NOMO-1 treated with DMSO at 0.1 percent for 48 hours (cell line): ENCODE results near the gene LDB3.

Experiments
- DNase-seq: peaks from one replicate; lab custom pipeline; 2025; ENCODE audit not compliant: unreplicated experiment; lab: John Stamatoyannopoulos, UW

LDB3 gene

DNA sequence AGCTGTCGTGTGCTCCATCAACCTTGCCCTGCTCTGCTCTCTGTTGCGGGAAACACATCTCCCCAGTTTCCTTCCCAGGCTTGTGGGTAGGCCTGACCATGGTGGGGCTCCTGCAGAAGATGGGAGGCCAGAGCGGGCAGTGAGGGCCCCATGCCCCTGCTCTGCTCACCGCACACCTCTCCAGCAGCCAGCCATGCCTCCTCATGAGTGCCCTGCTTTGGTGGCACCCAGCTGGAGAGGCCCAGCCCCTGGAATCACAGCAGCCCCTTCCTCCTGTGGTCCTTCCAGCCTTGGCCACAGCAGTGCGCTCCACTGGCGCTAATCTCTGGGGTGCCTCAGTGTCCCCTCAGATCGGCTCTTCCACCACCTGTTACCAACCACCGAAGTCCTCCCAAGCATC, 18.2 kb upstream of the LDB3 start:
- no peak for DNase-seq

DNA sequence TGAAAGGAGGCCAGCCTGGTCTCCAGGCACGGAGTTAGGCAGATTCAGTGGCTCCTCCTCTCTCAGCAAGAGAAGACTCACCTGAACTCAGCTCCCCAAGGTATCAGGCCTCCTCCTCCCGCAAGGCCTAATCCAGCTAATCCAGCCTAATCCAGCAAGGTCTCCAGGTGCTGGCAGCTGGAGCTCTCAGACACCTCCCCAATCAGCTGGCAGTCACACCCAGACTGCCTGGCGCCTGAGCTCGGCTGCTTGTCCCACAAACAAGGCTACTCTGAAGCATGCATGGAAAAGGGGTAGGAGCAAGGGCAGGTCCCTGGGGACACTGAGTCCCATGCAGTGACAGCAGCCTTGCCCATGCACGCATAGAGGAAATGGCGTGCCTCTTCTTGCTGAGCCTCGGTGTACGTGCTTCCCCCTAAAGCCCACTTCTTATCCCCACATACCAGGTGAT, 17.3 kb upstream of the LDB3 start:
- DNase-seq, result no peak

DNA sequence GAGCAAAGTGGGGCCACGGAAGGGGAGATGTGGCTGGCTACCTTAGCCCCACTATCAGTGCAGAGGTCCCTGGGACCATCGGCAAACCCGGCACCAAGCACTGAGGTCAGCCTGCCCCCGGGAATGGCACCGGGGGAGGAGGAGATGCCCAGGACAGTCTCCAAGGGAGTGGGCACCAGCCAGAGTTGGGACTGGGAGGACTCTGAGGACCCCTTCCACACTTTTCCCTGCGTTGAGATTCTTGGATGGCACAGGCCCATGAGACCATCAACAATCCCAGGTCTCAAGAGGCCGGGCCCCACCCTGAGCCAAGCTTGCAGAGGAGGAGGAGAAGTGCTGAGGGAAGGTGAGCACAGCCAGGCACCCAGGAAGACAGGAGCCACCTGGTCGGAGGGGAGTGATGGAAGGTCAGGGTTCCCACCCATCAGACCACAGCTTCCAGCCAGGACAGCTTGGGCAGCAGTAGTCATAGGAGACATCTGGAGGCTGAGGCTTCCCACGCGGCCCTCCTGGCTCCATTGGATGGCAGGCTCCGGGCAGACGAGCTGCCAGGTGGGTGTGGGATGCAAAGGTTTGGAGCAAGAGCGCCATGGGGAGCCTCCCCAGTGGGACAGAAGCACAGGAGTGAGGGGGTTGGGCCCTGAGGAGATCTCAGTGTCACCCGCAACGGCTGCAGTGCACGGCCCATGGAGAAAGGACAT, 16.5 kb upstream of the LDB3 start:
- no peak for DNase-seq

DNA sequence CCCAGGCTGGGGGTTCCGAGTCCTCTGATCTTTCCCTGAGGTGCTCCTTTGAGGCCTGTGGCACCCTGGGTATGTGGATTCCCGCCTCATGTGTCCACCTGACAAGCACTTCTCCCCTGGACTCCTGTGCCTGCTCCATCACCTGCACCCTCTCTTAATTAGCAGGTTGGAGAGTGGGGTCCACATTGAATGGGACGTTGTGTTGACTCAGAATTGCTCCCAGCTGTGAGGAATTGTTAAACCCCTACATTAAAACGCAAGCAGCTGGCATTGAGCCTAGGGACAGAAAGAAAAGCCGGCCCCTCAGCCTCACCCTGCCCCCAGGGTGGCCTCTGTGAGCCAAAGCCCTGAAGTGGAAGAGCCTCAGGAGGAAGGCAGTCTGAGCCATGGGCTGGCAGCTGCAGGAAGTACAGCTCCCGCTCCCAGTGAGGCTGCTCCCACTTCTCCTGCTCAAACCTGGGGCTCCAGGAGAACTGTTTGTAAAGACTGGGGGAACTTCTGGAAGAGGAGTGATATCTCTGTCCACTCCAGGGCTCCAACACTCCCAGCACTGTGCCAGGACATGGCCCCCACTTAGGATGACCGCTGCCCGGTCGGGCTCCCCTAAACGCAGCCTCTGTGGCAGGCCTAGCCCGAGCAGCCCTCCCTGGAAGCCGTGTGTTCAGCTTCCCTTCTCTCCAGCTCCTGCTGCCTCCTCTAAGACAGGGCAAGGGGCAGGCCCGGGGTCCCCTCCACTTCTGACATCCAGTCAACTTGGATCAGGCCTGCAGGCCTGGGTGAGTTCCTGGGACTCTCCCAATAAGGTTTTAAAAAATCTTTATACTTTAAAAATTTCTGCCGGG, 15.7 kb upstream of the LDB3 start:
- no peak for DNase-seq

DNA sequence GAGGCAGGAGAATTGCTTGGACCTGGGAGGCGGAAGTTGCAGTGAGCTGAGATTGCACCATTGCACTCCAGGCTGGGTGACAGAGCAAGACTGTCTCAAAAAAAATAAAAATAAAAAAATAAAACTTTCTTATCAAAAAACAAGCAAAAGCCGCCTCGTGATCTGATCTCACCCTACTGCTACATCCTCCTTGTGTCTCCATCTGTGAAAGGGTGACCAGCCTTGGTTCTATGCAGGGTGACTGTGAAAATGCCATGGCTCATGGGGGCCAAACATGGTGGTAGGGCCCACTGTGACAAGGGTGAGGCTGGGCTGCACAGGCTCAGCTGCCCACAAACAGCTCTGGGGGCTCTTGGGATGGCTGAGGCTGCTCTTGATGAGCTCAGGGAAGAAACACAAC, 14.9 kb upstream of the LDB3 start:
- no peak for DNase-seq

DNA sequence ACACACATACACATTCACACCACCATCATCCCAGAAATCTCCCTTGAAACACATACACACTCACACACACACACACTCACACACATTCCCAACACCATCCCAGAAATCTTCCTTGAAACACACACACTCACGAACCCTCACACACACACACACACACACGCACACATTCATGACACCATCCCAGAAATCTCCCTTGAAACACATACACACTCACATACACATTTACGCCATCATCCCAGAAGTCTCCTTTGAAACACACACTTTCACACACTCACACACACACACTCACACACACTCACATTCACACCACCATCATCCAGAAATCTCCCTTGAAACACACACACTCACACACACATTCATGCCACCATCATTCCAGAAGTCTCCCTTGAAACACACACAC, 14.3 kb upstream of the LDB3 start:
- DNase-seq, result no peak

DNA sequence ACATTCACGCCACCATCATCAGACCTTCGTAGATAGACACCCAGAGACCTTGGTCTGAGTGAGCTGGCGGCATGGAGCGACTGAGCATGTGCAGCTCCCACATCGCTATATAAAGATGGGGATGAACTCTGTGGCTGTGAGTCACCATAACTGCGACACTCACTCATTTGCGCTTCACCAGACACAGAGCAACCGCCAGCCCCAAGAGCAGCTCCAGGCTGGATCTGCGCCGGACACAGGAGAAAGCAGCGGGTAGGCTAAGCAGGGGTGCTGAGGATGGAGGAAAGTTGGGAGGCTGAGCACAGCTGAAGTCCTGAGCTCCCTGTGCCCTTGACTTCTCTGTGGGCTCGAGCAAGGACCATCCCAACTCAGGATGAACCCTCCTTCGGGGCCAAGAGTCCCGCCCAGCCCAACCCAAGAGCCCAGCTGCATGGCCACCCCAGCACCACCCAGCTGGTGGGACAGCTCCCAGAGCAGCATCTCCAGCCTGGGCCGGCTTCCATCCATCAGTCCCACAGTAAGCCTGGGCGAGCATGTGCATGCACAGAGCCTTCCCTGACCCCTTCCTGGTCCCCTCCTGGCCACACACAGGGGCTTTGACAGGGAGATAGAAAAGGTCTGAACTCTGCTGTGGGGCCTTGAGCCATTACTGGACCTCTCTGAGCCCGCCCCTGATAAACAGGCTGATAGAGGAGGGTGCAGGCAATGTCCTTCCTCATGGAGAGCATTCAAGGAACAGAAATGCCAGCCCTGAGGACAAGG, 13.7 kb upstream of the LDB3 start, which contains the start of gene OPN4:
OPN4 (plus strand) TSS at position 137 of the 762 bp plus-strand sequence; CDS start at position 374, 237 bp downstream.
- DNase-seq, result no peak

DNA sequence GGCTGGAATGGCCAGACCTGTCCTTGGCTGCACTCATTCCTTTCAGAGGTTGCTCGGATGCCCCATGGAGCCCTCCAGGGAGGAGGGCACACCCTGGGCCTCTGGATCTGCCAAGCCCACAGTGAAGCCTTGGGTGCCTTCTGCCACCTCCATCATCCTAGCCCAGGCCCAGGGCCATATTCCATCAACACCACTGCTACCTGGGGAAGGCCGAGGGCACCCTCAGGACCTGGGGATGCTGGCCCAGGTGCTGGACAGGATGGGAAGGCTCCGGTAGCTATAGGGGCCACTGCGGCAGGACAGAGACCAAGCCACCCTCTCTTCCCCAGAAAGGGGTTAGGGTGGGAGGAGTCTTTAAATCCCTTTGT, 13.2 kb upstream of the LDB3 start:
- no peak for DNase-seq

DNA sequence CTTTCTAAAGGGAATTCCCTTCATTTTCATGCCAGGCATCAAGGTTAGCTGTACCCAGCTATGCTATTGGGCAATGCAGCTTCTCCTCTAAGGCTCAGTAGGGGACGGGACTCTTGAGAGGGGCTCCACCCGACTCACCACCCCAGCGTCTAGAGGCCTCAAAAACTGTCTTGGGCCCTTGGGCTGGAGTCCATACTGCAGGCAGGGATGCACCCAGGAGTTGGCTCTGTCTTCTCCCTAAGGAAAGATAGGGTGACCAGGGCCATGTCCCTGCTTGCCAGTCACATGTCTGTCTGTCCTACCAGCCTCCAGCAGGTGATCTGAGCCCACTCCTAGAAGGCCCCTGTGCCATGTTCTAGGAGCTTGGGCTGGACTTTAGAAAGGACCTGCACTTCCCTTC, 12.7 kb upstream of the LDB3 start:
- DNase-seq, result no peak

DNA sequence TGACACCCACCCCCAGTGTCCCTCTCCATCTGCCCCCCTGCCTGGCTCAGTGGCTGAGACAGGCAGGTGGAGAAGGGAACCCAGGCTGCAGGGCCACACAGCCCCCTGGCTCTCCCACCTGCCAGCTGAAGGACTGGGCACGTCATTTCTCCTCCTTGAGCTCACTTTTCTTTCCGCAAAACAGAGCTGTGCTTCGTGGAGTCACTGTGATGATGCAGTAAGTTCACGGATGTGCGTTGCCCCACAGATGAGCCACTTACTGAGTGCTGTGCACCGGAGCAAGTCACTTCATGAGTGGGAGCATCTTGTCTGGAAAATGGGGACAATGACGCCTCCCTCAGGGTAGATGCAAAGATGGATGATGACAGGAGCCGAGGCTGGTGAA, 11.3 kb upstream of the LDB3 start:
- DNase-seq, result no peak

DNA sequence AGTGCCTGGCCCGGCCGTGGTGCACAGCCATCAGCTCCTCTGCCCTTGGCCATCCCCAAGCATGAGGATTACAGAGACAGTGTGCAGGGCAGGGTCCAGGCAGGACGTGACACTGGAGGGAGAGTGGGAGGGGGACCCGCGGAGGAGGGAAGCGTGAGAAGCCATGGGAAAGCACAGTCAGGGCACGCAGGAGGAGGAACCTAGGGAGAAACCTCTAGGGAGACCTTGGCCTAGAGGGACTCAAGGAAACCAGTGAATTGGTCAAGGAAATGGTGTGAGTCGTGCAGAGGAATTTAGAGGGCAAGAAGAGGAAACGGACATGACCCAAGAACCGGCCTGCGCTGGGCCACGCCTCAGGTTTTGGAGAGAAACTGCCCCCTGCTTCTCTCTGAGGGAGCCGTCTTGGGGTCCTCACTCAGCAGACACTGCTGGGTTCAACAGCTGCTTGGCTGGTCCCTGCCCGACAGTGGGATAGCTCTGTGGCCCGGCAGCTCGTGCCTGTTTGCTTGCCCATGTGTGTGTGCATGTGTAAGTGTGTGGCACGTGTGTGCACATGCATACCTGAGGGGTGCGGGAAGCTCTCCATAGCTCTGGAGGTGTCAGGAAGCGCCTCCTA, 10.8 kb upstream of the LDB3 start:
- no peak for DNase-seq

DNA sequence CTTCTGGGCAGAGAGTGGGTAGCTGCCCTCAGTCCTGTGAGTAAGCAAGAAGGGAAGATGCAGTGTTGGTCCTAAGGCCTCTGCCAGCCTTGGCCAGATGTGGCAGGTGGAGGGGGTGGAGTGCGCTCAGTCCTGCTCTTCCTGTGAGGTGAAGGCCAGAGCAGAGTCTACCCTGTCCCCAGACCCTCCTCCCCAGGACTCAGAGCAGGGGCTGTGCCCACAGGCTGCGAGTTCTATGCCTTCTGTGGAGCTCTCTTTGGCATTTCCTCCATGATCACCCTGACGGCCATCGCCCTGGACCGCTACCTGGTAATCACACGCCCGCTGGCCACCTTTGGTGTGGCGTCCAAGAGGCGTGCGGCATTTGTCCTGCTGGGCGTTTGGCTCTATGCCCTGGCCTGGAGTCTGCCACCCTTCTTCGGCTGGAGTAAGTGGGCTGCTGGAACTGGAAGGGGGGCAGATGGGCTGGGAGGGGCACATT, 10.0 kb upstream of the LDB3 start:
- no peak for DNase-seq

DNA sequence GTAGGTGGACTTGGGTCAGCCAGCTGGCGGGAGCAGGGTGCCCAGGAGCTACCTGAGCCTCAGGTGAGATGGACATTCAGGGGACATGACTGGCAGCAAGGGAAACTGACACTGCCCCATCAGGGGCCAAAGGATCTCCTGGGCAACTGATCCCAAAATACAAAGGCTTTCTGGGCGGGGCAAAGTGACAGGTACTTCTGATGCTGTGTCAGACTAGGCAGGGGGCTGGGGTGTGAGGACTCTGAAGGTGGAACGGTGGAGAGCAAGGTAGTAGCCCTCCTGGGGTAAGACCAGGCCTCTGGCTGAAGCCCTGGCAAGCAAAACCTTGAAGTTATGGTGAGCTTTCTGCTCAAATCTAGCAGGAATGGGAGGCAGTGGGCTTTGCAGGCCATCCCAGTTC, 9.6 kb upstream of the LDB3 start:
- no peak for DNase-seq

DNA sequence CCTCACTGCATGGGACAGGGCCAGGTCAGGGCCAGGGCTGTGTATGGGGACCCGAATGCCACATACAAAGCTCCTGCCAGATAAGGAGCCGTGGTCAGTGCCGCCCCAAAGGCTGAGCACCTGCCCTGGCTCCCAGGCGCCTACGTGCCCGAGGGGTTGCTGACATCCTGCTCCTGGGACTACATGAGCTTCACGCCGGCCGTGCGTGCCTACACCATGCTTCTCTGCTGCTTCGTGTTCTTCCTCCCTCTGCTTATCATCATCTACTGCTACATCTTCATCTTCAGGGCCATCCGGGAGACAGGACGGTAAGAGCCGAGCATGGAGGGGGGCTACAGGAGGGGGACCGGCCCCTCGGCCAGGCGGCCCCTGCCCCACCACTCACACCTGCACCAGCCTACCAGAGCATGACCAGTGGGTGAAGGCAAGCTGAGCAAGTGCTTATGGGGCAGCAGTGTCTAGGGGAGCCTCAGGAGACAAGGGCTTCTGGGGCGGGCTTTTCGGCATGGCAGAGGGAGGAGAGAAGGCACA, 9.1 kb upstream of the LDB3 start:
- no peak for DNase-seq

DNA sequence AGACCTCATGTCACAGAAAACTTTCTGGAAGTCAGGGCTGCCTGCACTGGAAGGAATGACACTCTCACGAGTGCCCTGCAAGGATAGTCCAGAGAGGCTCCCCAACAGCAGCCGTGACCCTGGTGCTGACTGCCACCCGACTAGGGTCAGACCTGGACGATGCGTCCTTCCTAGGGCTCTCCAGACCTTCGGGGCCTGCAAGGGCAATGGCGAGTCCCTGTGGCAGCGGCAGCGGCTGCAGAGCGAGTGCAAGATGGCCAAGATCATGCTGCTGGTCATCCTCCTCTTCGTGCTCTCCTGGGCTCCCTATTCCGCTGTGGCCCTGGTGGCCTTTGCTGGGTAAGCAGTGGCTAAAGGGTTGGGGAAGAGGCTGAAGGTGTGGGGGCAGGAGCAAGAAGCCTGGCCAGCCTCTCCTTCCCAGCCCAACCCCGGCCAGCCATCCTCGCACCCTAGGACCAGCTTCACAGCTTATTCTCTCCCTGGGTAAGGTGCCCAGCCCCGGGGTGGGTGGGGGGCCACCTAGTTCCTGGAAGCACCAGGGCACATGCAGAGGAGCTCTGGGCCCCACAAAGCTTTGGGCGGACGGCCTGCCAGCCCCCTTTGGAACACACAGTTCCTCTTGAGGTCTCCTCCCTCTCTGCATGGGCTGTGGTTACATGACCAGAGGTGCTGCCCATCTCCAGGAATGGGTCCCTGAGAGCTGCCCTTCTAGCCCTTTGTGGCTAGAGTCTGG, 8.4 kb upstream of the LDB3 start:
- DNase-seq, result no peak

DNA sequence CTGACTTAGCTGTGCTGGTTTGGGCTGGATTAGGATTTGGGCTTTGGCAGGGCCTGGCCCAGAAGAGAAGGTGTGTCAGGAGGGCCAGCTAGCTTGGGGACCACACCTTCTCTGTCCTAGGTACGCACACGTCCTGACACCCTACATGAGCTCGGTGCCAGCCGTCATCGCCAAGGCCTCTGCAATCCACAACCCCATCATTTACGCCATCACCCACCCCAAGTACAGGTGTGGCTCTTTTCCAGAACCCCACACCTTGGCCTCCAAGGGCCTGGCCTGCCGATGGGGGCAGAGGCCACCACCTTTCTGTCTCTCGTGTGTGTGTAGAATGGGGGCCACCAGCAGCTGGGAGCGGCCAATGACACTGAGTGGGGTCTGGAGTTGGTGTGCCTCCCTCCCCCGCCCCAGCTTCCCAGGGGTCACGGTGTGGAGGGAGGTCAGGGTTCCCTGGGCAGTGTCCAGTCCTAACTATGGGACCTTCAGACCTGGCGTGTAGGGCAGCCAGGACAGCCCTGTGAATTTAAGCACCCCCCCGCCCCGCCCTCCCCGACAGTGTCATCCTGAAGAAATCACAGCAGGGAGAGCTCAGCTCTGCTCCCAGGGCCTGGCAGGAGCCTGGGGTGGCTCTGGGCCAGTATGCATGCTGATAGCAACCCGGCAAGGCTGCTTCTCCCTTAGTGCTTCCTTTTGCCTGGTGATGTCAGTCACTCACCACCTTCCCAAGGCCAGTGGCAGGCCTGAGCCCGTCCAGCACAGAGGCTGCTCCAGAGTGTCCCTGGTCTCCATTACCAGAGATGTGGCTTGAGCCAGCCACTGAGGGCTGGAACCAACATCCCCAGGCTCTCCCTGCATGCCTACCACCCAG, 6.9 kb upstream of the LDB3 start:
- no peak for DNase-seq

DNA sequence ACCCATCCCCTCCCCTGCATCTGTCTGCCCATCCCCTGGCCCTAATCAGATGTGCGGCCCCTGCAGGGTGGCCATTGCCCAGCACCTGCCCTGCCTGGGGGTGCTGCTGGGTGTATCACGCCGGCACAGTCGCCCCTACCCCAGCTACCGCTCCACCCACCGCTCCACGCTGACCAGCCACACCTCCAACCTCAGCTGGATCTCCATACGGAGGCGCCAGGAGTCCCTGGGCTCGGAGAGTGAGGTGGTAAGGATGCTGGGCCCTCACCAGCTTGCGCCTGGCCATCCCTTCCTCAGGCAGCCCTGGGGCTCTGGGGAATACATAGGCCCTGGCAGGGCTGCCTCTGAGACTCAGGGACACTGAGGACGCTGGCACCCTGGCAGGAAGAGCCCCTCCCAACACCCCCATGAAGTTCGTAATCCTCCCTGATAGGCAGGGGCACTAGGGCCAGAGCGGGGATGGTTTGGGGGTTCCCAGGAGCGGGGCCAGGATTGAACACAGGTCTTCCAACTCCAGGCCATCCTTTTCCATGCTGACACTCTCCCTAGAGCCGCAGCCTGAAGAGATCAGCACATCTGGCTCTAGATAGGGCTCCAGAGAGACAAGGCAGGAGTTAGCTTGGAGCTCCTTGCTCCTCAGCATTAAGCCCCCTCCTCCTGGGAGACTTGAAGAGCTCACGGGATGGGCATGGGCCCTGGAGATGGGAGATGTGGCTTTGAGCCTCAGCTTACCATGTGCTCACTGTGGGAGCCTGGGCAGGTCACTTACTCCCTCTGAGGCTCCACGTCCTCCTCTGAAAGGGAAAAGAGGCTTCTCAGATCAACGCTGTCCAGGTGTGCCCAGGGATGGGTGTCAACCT, 5.9 kb upstream of the LDB3 start:
- DNase-seq, result no peak

DNA sequence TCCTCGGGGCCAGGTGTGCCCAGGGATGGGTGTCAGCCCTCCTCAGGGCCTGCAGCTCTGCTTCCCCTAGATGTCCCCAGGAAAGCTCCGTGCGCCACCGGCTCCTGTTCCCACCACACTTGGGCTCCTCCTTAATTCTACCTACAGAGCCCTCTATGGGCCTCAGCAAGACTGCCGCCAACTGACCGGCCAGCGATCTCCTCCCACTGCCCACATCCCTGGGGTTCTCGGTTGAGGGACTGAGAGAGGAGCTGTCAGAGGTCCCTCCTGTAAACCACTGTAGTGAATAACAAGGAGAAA, 5.3 kb upstream of the LDB3 start:
- no peak for DNase-seq
